ENCODE results near the gene SLC35F1. TPM values are rescaled to one million over a fixed set of nuclear protein-coding genes. Genes with fewer than 3 reads are reported as not detected.

SLC35F1 gene
- total RNA-seq, 1 donor from 2014 or later: 0.23 TPM

DNA sequence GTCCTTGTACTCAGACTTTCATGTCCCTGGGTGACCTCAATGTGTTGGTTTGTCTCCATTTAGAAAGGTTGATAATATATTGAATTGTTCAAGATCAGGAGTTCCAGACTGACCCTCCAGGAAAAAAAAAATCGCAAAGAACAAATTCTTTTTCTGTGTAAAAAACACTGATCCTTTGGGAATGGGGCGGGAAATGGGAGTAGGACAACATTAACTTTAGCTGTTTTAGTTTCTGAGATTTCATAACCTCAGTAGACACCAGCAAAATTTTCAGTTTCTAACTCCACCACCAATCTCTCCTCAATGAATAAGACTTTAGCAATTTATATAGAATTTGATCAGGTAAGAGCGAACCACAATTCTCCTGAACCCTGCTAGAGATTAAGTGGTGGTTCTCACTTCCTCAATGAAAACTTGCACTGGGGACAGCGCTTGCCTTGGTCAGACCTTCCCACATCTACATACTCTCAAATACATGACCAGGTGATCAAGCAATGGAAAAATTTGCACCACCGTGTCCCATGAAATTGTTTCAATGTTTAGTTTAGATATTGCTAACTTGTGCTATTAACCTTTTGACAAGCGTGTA, 409.8 kb downstream of the SLC35F1 start:
- no peaks in the 10 kb centered on the region for H3K4me1 Mint-ChIP-seq (ENCODE audit: unreplicated experiment)
- no peak overlapping the region for H3K4me3 Mint-ChIP-seq (ENCODE audit: unreplicated experiment)
- H3K9me3 Mint-ChIP-seq (ENCODE audit: unreplicated experiment): no peaks in the 10 kb centered on the region
- no peak for TF ChIP-seq CTCF (IDR thresholded peaks at IDR 0.05; ENCODE audit: unreplicated experiment)
- no peaks in the 10 kb centered on the region for H3K36me3 Mint-ChIP-seq (ENCODE audit: low read depth, unreplicated experiment)
- no peaks in the 10 kb centered on the region for H3K27me3 Mint-ChIP-seq (ENCODE audit: unreplicated experiment)
- no peak for DNase-seq (ENCODE audit: low spot score)
- H3K27ac Mint-ChIP-seq (ENCODE audit: unreplicated experiment): no peak overlapping the region

DNA sequence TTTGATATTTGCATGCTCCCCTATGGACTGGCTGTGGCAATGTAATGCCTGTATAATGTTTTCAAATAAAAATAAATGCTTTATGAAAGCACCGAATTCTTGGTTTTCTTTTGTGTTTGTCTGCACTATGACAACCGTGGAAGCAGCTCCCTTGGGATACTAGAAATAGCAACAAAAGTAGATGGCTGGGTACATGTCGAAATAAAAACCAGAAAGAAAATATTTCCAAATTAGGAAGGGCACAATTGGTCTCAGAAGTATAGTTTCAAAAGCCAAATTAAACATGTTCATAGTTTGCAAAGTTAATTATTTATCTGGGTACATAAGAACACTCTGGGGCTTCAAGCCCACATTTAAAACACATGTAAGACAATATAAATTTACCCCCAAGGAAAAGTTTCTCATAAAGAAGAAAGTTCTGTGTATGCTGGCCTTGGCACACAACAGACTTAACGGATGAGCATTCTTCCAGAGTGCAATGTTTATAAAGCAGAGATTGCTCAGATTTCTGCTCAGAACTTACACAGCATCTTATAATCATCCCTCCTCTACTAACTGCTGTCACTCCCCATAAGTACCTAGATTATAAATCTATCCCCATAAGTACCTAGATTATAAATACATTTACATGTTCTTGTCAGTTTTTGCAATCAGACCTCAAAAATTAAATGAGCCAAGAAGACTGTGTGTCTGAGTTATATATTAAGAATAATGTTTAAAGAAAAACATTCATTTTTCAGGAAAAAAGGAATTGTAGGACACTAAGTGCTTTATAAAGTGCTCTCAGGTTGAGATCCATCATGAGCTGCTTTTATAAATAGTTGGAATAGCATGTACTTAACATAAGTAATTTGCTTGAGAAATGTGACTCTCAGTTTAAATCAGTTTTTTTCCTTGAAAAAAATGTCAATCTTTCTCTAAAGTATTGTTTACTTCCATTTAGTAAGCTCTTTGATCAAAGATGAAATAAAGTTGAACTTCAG, 410.8 kb downstream of the SLC35F1 start:
- no peak for TF ChIP-seq CTCF (IDR thresholded peaks at IDR 0.05; ENCODE audit: unreplicated experiment)
- no peaks in the 10 kb centered on the region for H3K4me1 Mint-ChIP-seq (ENCODE audit: unreplicated experiment)
- H3K27me3 Mint-ChIP-seq (ENCODE audit: unreplicated experiment): no peaks in the 10 kb centered on the region
- no peak for DNase-seq (ENCODE audit: low spot score)
- no peaks in the 10 kb centered on the region for H3K36me3 Mint-ChIP-seq (ENCODE audit: low read depth, unreplicated experiment)
- H3K27ac Mint-ChIP-seq (ENCODE audit: unreplicated experiment): no peak overlapping the region
- no peak overlapping the region for H3K4me3 Mint-ChIP-seq (ENCODE audit: unreplicated experiment)
- no peaks in the 10 kb centered on the region for H3K9me3 Mint-ChIP-seq (ENCODE audit: unreplicated experiment)

DNA sequence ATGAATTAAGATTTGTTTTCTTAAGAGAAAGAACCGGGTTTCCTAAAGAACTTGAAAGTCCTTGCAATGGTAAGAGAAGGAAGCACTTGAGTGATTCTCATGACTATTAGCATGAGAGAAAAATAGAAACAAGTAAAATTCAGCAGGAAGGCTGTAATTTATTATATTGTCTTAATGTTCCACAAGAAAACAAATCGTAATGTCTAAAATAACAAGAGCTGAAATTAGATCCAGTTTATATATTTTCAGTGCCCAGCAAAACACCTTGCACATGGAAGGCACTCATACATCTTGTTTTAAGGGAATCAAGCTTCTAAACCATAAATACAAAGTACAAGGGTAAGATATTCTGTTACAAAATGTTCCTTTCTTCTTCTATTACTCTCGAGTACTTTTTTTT, 411.6 kb downstream of the SLC35F1 start:
- no peaks in the 10 kb centered on the region for H3K27me3 Mint-ChIP-seq (ENCODE audit: unreplicated experiment)
- no peak for TF ChIP-seq CTCF (IDR thresholded peaks at IDR 0.05; ENCODE audit: unreplicated experiment)

DNA sequence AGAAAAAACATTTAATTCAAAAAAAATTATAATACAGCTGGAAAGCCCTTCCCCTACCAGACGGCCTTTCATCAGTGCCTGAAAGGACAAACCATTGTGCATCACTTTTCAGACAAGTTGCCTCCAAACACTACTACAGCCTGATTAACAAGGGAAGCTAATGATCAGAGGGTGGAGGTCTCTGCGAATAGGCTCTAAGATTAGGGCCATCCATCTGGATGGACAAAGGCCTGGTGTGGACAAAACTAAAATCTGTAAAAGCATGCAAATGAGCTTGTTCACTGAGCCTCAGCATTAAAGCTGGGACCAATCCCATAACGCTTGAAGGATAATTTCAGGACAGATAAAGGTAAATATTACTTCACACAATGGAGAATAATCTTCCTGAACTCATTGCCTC, 412.4 kb downstream of the SLC35F1 start:
- DNase-seq (ENCODE audit: low spot score): no peak
- Mint-ChIP-seq H3K36me3 (ENCODE audit: low read depth, unreplicated experiment) (no peaks in the 10 kb centered on the region), H3K4me1 (ENCODE audit: unreplicated experiment) (no peaks in the 10 kb centered on the region), H3K27ac (ENCODE audit: unreplicated experiment) (no peak overlapping the region), H3K4me3 (ENCODE audit: unreplicated experiment) (no peak overlapping the region), H3K9me3 (ENCODE audit: unreplicated experiment) (no peaks in the 10 kb centered on the region), H3K27me3 (ENCODE audit: unreplicated experiment) (no peaks in the 10 kb centered on the region)
- no peak for TF ChIP-seq CTCF (IDR thresholded peaks at IDR 0.05; ENCODE audit: unreplicated experiment)

More for the DNA sequence above, 411.6 kb downstream of the SLC35F1 start:
- Mint-ChIP-seq H3K4me3 (ENCODE audit: unreplicated experiment) (no peak overlapping the region), H3K4me1 (ENCODE audit: unreplicated experiment) (no peaks in the 10 kb centered on the region), H3K27ac (ENCODE audit: unreplicated experiment) (no peak overlapping the region), H3K9me3 (ENCODE audit: unreplicated experiment) (no peaks in the 10 kb centered on the region), H3K36me3 (ENCODE audit: low read depth, unreplicated experiment) (no peaks in the 10 kb centered on the region)
- DNase-seq (ENCODE audit: low spot score): no peak
